Stimulated activated CD8-positive, alpha-beta memory T cell treated with anti-CD3 and anti-CD28 coated beads, Interleukin-4, amount 100 ng/mL, for 4 hours (primary cell): ENCODE data around the gene C1QL4.
"Not testable (repeated sequence)": the region's sequence is repeated elsewhere in the genome, so short reads cannot be mapped to it uniquely, and the experiment has no call there.

Experiments
- DNase-seq, 2 donors: peaks; one replicate each; pipeline ENCODE4 v3.0.0-alpha.2; 2020; ENCODE audit warnings: low read depth in 2 of 2, low spot score in 1 of 2

The C1QL4 gene

GRCh38 chr12:49334681-49335080 lies 2.3 kb downstream of the C1QL4 start:
- DNase-seq: no peak

- DNase-seq: no peak
Observed at GRCh38 chr12:49334226-49334625, 2.8 kb downstream of the C1QL4 start.

- DNase-seq: not testable (repeated sequence)
Observed at GRCh38 chr12:49333778-49334177, 3.2 kb downstream of the C1QL4 start.

GRCh38 chr12:49332891-49333371 lies 4.1 kb downstream of the C1QL4 start:
- DNase-seq: no peak

GRCh38 chr12:49332441-49332861 lies 4.5 kb downstream of the C1QL4 start:
- no peak for DNase-seq

GRCh38 chr12:49331380-49332222 lies 5.4 kb downstream of the C1QL4 start:
- DNase-seq: no peak

DNA sequence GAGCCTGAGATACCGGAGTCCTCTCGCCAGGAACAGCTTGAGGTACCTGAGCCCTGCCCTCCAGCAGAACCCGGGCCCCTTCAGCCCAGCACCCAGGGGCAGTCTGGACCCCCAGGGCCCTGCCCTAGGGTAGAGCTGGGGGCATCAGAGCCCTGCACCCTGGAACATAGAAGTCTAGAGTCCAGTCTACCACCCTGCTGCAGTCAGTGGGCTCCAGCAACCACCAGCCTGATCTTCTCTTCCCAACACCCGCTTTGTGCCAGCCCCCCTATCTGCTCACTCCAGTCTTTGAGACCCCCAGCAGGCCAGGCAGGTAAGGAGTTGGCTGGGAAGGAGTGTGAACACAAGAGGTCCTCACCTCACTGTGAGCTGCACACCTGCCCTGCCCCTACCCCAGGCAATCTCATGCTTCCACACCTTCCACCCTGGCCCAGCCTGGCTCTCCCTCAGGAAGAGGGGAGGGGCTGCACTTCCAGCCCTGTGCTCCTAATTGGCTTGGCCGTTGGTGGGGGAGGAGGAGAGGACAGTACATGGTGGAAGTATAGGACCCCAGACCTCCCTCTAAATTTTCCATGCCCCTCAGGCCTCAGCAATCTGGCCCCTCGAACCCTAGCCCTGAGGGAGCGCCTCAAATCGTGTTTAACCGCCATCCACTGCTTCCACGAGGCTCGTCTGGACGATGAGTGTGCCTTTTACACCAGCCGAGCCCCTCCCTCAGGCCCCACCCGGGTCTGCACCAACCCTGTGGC lies 6.2 kb downstream of the C1QL4 start:
- no peak for DNase-seq

DNA sequence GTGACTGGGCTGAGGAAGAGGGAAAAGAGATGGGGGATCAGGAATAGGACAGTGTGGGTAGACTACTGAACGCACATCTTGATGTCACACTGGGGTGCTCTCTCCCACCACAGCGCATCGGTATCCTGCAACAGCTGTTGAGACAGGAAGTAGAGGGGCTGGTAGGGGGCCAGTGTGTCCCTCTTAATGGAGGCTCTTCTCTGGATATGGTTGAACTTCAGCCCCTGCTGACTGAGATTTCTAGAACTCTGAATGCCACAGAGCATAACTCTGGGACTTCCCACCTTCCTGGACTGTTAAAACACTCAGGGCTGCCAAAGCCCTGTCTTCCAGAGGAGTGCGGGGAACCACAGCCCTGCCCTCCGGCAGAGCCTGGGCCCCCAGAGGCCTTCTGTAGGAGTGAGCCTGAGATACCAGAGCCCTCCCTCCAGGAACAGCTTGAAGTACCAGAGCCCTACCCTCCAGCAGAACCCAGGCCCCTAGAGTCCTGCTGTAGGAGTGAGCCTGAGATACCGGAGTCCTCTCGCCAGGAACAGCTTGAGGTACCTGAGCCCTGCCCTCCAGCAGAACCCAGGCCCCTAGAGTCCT lies 6.9 kb downstream of the C1QL4 start:
- DNase-seq: no peak

- DNase-seq: no peak
Observed at GRCh38 chr12:49328816-49329215, 8.2 kb downstream of the C1QL4 start.

GRCh38 chr12:49327887-49328286 lies 9.1 kb downstream of the C1QL4 start:
- DNase-seq: no peak

- no peak for DNase-seq
Observed at GRCh38 chr12:49327368-49327767, 9.6 kb downstream of the C1QL4 start.

DNA sequence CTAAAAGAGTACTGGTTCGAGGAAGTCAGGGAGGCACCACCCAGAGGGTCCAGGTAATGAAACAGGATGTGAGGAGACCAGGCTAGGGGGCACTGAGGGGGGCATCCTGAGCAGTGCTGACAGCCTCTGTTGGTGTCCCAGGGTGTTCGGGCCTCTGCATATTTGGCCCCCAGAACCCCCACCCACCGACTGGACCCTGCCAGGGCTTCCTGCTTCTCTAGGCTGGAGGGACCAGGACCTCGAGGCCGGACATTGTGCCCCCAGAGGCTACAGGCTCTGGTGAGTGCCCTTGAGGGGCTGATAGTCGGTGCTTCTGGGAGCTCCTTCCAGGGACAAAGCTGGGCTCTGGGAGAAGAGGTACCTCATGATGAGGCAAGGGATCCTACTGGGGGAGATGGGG lies 11.4 kb downstream of the C1QL4 start:
- DNase-seq: no peak

DNA sequence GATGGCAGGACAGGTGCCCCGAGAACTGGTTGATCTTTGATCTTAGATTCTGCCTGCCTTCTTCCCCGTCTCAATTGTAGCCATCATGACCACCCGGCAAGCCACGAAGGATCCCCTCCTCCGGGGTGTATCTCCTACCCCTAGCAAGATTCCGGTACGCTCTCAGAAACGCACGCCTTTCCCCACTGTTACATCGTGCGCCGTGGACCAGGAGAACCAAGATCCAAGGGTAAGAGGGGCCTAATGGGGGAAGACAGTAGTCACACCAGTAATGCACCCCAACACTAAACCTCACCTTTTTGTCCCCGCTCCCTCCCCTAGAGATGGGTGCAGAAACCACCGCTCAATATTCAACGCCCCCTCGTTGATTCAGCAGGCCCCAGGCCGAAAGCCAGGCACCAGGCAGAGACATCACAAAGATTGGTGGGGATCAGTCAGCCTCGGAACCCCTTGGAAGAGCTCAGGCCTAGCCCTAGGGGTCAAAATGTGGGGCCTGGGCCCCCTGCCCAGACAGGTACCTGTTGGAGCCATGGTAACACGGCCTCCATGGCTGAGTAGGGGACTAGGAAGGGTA lies 13.4 kb downstream of the C1QL4 start:
- no peak for DNase-seq

DNA sequence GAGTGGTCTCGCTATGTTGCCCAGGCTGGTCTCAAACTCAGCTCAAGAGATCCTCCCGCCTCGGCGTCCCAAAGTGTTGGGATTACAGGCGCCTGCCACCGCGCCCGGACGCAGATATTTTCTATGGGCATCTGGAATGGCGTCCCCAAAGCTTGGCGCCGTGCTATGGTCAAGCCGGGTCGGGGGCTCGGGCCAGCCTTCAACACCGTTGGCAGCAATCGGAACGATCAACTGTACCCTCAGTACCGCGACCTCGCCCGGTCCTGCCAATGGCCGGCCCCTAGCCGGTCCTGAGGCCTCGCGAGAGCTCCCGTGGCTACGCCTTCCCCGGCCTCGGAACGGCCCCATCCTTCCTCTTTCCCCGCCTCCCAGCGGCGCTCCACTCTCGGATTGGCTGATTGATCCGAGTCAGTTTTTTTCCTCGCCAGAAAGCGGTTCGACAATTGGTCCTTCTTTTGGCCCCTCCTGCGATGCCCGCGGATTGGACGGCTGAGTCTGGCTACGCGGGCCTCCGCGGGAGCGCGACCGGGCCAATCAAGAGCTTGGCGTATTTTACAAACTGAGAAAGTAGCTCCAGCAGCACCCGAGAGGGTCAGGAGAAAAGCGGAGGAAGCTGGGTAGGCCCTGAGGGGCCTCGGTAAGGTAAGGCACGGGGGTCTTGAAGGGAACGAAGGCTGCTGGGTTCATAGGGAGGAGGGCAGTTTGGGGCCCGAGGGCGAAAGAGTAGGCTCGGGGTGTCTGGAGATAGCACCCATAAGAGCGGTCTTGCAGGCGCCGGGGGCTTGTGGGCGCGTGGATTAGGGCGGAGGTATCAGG lies 14.1 kb downstream of the C1QL4 start, which contains the start of gene TROAP:
Gene TROAP, plus strand, starts transcription at position 548 of the 816 bp plus-strand sequence. CDS start 354 bp downstream, outside the sequence.
- peak; percentile 89 to 94 for DNase-seq

- DNase-seq: no peak
Observed at GRCh38 chr12:49322367-49322707, 14.7 kb downstream of the C1QL4 start.

DNA sequence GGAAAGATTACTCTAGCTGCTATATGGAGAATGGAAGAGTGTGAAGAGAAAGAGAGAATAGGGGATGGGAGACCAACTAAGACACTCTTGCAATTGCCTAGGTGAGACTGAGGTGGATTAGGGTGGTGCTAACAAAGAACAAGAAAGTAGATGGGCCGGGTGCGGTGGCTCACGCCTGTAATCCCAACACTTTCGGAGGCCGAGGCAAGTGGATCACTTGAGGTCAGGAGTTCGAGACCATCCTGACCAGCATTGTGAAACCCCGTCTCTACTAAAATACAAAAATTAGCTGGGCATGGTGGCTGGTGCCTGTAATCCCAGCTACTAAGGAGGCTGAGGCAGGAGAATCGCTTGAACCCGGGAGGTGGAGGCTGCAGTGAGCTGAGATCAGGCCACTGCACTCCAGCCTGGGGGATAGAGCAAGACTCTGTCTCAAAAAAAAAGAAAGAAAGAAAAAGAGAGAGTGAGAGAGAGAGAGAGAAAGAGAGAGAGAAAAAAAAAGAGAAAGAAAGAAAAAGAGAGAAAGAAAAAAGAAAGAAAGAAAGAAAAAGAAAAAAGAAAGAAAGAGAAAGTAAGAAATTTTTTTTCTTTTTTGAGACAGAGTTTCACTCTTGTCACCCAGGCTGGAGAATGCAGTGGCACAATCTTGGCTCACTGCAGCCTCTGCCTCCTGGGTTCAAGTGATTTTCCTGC lies 16.4 kb downstream of the C1QL4 start:
- DNase-seq: not testable (repeated sequence)

GRCh38 chr12:49317118-49317517 lies 19.9 kb downstream of the C1QL4 start:
- not testable (repeated sequence) for DNase-seq

GRCh38 chr12:49314811-49315210 lies 22.2 kb downstream of the C1QL4 start:
- no peak for DNase-seq

- DNase-seq: not testable (repeated sequence)
Observed at GRCh38 chr12:49310451-49311000, 26.5 kb downstream of the C1QL4 start.

DNA sequence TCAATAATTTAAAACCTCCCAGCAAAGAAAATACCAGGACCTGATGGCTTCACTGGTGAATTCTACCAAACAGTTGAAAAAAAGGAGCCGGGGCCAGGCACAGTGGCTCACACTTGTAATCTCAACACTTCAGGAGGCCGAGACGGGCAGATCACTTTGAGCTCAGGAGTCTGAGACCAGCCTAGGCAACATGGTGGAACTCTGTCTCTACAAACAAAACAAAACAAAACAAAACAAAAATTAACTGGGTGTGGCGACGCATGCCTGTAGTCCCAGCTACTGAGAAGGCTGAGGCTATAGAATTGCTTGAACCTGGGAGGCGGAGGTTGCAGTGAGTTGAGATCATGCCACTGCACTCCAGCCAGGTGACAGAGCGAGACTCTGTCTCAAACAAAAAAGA lies 27.6 kb downstream of the C1QL4 start:
- DNase-seq: no peak
